ENCODE measurements around the gene ACP7.
"Not testable (repeated sequence)": the region's sequence is repeated elsewhere in the genome, so short reads cannot be mapped to it uniquely, and the experiment has no call there.

The ACP7 gene

GRCh38 chr19:39131255-39131755 is 47.1 kb downstream of the ACP7 start:
- no peak for DNase-seq (ENCODE audit: low read depth in 2 of 2)

DNA sequence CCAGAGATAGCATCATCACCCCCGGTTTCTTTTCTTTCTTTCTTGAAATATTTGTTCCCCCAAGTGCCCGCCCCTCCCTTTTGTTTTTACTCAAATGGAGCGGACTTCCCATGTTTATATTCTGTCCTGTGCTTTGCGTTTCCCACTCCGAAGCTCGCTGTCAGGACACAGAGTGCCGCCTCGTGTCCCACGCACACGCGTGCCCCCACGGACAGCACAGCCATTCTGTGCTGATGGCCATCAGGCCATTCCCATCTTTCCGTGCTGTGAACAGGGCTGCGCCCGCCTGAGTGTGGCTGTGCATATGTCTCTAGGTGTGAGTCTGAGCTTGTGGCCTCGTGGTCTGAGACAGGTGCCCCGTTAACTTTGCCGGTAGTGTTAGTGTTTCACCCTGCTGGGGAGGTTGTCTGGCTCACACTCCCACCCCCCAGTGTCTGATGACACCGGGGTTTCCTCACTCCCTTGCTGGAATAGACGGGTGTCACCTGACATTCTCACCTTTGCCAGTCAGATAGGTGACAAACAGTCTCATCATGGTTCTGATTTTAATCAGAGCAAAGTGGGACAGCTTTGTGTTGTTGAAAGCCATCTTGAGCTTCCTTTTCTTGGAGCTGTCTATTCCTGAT is 48.3 kb downstream of the ACP7 start:
- DNase-seq (ENCODE audit: low read depth in 2 of 2) = no peak

GRCh38 chr19:39133431-39134270 is 49.5 kb downstream of the ACP7 start:
- DNase-seq (ENCODE audit: low read depth in 2 of 2) = no peak

DNA sequence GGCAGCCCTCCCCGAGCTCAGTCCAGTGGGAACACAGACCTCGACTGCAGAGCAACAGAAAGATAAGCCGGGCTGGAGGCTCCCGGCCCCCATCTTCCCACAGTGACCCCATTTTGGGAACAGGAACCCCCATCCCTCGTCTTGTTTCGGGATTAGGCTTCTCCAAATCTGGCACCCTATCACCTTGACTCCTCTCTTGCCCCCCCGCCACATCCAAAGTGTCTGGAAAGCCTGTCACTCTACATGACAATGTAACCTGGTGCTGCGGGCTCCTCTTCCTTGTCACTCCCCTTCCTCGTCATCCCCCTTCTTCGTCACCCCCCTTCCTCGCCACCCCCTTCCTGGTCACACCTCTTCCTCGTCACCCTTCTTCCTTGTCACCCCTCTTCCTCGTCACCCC is 51.5 kb downstream of the ACP7 start:
- DNase-seq (ENCODE audit: low read depth in 2 of 2) = no peak

GRCh38 chr19:39136225-39136940 is 52.2 kb downstream of the ACP7 start:
- no peak for DNase-seq (ENCODE audit: low read depth in 2 of 2)

DNA sequence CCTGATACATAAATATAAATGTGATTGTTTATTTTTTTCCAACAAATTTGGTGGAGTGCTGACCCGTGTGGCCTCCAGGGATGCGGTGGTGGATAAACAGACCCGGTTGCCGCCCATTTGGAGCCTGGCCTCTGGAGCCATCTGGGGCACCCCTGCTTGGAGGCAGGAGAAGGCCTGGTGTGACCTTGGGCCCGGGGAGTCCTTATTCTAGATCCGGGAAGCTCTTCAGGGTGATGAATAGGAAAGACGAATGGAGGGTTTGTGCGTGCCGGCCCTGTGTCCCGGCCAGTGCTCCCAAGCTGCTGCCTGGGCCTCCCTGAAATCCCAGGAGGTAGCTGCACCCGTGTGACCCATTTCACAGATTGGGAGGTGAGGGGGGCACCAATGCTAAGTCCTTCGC is 53.0 kb downstream of the ACP7 start:
- DNase-seq (ENCODE audit: low read depth in 2 of 2) = no peak

- DNase-seq (ENCODE audit: low read depth in 2 of 2) = no peak
Measured at GRCh38 chr19:39138221-39139211, 54.3 kb downstream of the ACP7 start.

DNA sequence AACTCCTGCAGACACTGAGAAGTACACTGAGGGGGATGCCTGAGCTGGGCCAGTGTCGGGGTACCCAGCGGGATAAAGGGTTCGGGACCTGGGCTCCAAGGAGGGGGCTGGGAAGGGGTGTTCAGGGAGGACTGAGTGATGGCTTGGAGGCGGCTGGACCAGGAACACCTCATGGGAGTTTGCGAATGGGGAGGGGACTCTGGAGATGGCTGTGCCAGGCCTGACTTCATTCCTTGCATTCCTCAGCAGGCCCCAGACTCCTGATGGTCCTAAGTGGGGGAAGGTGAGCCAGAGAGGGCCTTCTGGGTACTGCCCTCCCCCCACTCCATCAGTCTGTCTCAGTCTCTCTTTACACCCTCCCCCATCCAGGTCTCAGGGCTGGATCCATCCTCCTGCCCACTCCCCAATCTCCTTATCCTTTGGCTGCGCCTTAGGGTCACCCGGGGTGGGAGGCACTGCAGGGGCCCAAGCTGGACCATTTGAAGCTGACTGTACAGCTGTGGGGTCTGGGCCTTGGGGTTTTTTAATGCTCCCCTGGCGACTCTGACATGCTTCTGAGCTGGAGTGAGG is 55.2 kb downstream of the ACP7 start:
- no peak for DNase-seq (ENCODE audit: low read depth in 2 of 2)

DNA sequence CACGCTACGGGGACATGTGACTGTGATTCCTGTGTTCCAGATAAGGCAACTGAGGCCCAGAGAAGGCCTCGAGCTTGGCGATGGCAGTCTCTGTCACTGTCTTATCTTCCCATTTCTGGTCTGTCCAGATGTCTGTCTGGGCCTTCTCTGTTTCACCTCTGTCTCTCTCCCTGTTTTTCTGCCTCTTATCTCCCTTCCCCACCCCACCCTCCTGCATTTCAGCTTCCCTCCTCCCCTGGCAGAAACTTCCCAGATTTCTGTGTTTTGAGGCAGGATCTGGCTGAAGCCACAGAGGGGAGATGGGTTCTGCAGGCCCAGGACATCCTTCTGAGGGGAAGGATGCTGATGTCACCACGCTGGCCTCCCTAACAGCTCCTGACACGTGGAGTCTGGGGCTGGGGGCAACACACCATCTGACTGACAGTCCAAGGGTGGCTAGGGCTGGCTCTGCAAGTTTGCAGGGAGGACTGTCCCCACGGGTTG is 55.8 kb downstream of the ACP7 start:
- DNase-seq (ENCODE audit: low read depth in 2 of 2) = no peak

- no peak for DNase-seq (ENCODE audit: low read depth in 2 of 2)
Measured at GRCh38 chr19:39140594-39140993, 56.4 kb downstream of the ACP7 start.

DNA sequence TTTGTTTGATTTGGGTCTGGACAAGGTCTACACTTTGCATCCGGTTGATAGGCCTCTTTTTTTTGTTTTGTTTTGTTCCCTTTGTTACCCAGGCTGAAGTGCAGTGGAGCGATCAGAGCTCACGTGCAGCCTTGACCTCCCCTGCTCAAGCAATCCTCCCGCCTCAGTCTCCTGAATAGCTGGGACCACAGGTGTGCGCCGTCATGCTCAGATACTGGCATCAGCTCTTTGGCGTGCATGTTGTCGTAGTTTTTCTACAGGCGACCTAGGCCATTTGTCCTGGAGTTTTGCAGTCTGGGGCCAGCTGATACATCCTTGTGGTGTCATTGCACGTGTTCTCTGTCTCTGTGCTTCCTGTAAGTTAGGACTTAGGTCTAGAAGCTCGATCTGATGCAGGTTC is 57.8 kb downstream of the ACP7 start:
- no peak for DNase-seq (ENCODE audit: low read depth in 2 of 2)

GRCh38 chr19:39142630-39143029 is 58.5 kb downstream of the ACP7 start:
- DNase-seq (ENCODE audit: low read depth in 2 of 2) = no peak

DNA sequence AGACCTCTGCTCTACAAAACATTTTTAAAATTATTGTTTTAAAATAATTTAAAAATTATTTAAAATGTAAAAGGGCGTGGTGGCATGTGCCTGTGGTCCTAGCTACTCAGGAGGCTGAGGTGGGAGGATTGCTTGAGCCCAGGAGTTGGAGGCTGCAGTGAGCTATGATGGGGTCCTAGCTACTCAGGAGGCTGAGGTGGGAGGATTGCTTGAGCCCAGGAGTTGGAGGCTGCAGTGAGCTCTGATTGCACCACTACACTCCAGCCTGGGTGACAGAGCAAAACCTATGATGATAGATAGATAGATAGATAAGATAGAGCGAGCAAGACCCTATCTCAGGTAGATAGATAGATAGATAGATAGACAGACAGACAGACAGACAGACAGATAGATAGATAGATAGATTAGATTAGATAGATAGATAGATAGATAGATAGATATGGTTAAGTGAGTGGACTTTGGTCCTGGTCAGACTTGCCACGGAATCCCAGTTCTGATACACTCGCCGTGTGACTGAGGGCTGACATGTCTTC is 59.7 kb downstream of the ACP7 start:
- DNase-seq (ENCODE audit: low read depth in 2 of 2) = not testable (repeated sequence)

DNA sequence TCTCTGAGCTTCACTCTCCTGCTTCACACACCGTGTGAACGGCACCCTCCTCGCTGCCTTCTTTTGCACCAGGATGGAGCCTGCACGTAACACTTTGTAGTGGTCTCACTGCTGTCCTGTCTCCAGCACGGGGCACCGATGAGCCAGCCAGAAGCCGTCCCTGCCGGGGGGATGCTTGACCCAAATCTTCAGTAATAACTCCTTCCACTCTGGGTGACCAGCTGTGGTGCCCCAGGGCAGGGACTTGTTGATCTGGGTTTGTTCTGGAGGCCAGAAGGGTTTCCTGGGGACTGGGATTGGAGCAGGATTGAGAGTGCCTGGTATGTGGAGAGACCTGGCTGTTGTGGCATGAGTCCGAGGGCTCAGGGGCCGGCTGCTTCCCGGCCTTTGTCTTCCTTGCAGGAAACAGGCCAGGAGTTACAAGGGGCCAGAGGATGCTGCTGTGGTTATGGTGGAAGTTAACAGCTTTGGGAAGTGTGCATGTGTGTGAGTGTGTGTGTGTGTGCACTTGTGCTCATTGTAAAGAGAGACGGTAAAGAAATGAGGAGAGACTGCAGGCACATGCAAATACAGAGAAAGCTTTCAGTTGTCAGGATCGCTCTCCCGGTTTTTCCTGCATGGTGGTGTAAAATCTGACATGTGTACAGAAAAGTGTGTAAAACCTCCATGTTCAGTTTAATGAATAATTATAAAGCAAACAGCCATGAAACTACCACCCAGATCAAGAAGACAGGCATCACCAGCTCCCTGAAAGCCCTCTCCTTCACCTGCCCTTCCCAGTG is 60.3 kb downstream of the ACP7 start:
- no peak for DNase-seq (ENCODE audit: low read depth in 2 of 2)

GRCh38 chr19:39145180-39145953 is 61.2 kb downstream of the ACP7 start:
- DNase-seq (ENCODE audit: low read depth in 2 of 2) = no peak

- no peak for DNase-seq (ENCODE audit: low read depth in 2 of 2)
Measured at GRCh38 chr19:39146091-39146490, 61.9 kb downstream of the ACP7 start.

DNA sequence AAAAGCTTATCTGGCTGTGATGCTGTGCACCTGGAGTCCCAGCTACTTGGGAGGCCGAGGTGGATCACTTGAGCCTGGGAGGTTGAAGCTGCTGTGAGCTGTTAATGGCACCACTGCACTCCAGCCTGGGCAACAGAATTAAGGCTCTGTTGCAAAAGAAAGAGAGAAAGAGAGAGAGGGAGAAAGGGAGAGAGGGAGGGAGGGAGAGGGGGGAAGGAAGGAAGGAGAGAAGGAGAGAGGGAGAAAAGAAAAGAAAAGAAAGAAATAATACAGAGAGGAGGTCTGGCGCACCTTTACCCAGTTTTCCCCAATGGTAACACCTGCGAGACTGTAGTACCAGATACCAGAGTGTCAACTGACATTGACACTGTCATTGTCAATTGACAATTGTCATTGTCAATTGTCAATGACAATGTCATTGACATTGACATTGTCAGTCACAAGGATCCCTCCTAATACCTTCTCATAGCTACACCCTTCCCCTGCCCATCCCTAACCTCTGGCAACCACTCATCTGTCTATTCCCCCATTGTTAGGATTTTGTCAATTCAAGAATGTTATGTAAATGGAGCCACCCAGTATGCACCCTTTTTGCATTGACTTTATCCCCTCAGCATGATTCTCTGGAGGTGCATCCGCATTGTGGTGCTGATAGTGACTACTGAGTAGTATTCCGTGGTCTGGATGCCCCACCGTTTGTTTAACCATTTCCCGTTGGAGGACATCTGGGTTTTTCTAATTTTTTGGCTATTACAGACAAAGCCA is 62.7 kb downstream of the ACP7 start:
- DNase-seq (ENCODE audit: low read depth in 2 of 2) = no peak

DNA sequence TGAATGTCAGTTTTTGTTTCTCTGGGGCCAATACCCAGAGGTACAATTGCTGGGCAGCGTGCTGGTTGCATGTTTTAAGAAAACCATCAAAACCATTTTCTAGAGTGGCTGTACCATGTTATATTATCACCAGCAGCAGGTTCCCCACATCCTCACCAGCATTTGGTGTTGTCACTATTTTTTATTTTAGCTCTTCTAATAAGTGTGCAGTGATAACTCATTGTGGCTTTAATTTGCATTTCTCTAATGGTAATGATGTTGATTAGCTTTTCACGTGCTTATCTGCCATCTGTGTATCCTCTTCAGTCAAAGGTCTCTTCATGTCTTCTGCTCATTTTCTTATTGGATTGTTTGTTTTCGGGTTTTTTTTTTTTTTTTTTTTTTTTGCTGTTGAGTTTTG is 63.3 kb downstream of the ACP7 start:
- no peak for DNase-seq (ENCODE audit: low read depth in 2 of 2)
